ENCODE measurements around the gene CYTH1.

GRCh38 chr17:78779850-78780249, 2.2 kb downstream of the CYTH1 start:
- TF ChIP-seq, protein P1, sequence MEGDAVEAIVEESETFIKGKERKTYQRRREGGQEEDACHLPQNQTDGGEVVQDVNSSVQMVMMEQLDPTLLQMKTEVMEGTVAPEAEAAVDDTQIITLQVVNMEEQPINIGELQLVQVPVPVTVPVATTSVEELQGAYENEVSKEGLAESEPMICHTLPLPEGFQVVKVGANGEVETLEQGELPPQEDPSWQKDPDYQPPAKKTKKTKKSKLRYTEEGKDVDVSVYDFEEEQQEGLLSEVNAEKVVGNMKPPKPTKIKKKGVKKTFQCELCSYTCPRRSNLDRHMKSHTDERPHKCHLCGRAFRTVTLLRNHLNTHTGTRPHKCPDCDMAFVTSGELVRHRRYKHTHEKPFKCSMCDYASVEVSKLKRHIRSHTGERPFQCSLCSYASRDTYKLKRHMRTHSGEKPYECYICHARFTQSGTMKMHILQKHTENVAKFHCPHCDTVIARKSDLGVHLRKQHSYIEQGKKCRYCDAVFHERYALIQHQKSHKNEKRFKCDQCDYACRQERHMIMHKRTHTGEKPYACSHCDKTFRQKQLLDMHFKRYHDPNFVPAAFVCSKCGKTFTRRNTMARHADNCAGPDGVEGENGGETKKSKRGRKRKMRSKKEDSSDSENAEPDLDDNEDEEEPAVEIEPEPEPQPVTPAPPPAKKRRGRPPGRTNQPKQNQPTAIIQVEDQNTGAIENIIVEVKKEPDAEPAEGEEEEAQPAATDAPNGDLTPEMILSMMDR (IDR thresholded peaks at IDR 0.05) = no peak
- TF ChIP-seq POLR2A (IDR thresholded peaks at IDR 0.05) = no peak

All from adrenal gland (tissue), 5 donors.